ENCODE data around the gene ANO1.

DNA sequence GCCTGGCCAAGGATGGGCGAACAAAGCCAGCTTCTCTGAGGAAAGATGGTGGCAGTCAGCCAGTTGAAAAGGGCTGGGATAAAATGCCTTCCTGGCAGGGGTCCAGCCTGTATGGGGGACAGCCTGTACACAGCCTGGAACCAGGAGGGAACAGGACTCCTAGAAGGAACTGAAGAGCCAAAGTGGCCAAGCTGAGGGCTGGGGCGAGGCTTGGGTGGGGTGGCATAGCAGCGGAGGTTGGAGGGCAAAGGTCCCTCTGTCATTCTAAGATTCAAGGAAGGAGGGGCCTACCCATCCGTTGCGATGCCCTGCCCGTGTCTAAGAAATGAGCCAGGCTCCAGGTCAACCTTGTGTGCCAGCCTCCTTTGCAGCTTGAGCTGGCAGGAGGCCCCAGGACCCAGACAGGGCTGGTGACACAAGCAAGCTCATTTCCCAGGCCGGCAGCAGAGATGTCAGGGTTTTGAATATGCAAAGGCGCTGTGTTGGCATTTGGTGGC, 147.6 kb downstream of the ANO1 start:
- TF ChIP-seq RCOR1 (IDR thresholded peaks at IDR 0.05; ENCODE audit: low read depth, low read length) (no peak), POLR2AphosphoS2 (conservative IDR thresholded peaks at IDR 0.05; ENCODE audit: low read length) (no peak), TFCP2L1 (CRISPR knock-in tag; IDR thresholded peaks at IDR 0.05) (no peak), CBX2 (IDR thresholded peaks at IDR 0.05; ENCODE audit: borderline replicate concordance, low read depth) (no peak), FOSL2 (IDR thresholded peaks at IDR 0.05) (no peak), FOSL2 (CRISPR knock-in tag; IDR thresholded peaks at IDR 0.05) (no peak), EP300 (IDR thresholded peaks at IDR 0.05) (no peak), RAD21 (conservative IDR thresholded peaks at IDR 0.05 in 1 of 2, IDR thresholded peaks at IDR 0.05 in 1 of 2) (no peak)
- TF ChIP-seq, protein P1, sequence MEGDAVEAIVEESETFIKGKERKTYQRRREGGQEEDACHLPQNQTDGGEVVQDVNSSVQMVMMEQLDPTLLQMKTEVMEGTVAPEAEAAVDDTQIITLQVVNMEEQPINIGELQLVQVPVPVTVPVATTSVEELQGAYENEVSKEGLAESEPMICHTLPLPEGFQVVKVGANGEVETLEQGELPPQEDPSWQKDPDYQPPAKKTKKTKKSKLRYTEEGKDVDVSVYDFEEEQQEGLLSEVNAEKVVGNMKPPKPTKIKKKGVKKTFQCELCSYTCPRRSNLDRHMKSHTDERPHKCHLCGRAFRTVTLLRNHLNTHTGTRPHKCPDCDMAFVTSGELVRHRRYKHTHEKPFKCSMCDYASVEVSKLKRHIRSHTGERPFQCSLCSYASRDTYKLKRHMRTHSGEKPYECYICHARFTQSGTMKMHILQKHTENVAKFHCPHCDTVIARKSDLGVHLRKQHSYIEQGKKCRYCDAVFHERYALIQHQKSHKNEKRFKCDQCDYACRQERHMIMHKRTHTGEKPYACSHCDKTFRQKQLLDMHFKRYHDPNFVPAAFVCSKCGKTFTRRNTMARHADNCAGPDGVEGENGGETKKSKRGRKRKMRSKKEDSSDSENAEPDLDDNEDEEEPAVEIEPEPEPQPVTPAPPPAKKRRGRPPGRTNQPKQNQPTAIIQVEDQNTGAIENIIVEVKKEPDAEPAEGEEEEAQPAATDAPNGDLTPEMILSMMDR (IDR thresholded peaks at IDR 0.05): no peak
- TF ChIP-seq, protein P2, sequence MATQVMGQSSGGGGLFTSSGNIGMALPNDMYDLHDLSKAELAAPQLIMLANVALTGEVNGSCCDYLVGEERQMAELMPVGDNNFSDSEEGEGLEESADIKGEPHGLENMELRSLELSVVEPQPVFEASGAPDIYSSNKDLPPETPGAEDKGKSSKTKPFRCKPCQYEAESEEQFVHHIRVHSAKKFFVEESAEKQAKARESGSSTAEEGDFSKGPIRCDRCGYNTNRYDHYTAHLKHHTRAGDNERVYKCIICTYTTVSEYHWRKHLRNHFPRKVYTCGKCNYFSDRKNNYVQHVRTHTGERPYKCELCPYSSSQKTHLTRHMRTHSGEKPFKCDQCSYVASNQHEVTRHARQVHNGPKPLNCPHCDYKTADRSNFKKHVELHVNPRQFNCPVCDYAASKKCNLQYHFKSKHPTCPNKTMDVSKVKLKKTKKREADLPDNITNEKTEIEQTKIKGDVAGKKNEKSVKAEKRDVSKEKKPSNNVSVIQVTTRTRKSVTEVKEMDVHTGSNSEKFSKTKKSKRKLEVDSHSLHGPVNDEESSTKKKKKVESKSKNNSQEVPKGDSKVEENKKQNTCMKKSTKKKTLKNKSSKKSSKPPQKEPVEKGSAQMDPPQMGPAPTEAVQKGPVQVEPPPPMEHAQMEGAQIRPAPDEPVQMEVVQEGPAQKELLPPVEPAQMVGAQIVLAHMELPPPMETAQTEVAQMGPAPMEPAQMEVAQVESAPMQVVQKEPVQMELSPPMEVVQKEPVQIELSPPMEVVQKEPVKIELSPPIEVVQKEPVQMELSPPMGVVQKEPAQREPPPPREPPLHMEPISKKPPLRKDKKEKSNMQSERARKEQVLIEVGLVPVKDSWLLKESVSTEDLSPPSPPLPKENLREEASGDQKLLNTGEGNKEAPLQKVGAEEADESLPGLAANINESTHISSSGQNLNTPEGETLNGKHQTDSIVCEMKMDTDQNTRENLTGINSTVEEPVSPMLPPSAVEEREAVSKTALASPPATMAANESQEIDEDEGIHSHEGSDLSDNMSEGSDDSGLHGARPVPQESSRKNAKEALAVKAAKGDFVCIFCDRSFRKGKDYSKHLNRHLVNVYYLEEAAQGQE (IDR thresholded peaks at IDR 0.05): no peak
- TF ChIP-seq, protein P3, sequence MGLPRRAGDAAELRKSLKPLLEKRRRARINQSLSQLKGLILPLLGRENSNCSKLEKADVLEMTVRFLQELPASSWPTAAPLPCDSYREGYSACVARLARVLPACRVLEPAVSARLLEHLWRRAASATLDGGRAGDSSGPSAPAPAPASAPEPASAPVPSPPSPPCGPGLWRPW (IDR thresholded peaks at IDR 0.05): no peak
- TF ChIP-seq, protein P4, sequence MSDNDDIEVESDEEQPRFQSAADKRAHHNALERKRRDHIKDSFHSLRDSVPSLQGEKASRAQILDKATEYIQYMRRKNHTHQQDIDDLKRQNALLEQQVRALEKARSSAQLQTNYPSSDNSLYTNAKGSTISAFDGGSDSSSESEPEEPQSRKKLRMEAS (IDR thresholded peaks at IDR 0.05): no peak

Measured in A549 (cell line).